CMK (cell line): Measurements from ENCODE around the gene APPBP2.

Experiments
- DNase-seq: peaks from one replicate; pipeline ENCODE4 v3.0.0-alpha.2; 2010; ENCODE audit warnings: low read depth

APPBP2 gene

GRCh38 chr17:60395508-60396065, 130.5 kb downstream of the APPBP2 start:
- DNase-seq: no peak

DNA sequence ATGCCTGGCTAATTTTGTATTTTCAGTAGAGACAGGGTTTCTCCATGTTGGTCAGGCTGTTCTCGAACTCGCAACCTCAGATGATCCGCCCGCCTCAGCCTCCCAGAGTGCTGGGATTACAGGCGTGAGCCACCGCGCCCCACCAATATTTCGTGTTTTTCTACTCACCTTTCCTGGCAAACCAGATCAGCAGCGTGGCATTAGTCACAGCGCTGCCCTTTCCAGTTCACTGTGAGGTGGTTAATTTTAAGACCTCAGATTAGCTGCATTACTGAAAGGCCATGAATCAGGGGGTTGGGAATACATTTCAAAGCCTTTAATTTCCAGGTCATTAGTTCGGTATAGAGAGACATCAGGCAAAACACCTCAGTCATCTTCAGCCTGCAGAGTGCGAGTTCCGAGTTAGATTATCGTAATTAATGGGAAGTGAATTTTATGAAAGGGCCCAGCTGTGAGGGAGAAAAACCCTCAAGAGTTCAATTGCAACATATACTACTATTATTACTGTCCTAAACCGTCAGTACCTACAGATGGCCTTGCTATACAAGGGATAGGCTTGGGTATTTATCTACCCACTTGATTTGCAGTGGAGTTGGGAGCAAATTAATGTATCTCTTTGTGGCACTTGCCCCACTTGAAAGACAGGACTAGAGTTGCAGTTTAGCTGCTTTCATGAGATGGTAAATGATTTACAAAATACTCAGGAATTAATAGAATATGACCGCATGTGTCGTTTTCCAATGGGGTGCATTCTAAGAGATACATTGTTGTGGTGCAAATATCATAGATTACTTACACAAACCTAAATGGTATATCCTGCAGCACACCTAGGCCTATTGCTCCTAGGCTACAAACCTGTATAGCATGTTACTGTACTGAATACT, 132.0 kb downstream of the APPBP2 start:
- DNase-seq: no peak
